GM21737 (cell line): ENCODE results near the gene RASSF9.

Experiments used
- ATAC-seq: cut with Tn5 transposase; IDR thresholded peaks from one replicate; pipeline ENCODE4 v1.9.1; 2021; ENCODE audit warnings: mild to moderate bottlenecking, moderate library complexity; ENCODE audit not compliant: unreplicated experiment

Gene RASSF9

GRCh38 chr12:85821759-85822158 lies 14.4 kb downstream of the RASSF9 start:
- ATAC-seq = no peak

DNA sequence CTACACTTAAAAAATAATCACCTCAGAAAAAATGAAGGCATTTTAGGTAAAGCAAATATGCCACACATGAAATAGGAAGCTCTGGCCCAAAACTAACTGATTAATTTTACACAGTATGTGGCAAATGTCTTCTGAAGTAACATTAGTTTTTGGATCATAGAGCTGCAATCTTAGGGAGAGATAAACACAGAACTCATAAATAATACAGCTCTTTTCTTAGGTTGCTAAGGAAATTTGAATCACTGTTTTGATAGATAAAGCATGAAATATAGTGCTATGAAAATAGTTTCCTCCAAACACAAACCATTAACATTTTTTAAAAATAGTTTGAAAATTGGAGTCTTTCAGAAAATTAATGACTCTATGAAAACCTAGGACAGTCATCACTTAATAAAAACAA lies 15.0 kb downstream of the RASSF9 start:
- ATAC-seq = no peak

DNA sequence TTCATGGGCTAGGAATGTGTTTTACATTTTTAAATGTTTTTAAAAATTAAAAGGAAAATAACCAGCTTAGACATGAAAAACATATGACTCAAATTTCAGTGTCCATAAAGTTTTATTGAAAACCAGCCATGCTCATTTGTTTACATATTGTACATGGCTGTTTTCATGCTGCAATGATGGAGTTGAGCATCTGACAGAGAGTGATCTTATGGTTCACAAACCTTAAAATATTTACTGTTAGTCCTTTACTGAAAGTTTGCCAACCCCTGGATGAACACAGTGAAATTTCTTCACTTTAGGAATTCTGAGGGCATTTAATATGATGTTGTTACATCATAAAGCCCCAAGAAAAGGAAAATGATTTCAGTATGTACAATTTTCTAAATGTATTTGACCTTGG lies 16.1 kb downstream of the RASSF9 start:
- ATAC-seq = no peak

GRCh38 chr12:85814741-85815140 lies 21.5 kb downstream of the RASSF9 start:
- no peak for ATAC-seq

GRCh38 chr12:85814071-85814470 lies 22.1 kb downstream of the RASSF9 start:
- no peak for ATAC-seq

DNA sequence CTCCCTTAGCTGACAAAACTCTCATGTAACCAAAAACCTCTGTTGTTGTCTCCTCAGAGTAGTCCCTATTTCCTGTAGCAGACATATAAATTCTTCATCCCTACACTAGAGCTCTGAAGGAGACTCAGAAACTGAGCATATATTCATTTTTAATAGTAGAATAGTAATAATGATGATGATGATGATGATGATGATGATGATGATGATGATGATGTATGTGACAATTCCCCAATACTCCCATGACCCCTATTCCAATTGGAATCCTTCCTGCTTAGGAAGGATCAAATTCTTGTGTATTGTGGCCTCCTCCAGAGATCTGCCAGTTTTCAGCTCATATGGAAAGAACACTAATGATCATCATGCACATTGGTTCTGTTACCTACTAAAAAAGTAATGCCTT lies 26.7 kb downstream of the RASSF9 start:
- no peak for ATAC-seq

- ATAC-seq = no peak
Measured at GRCh38 chr12:85807730-85808129, 28.5 kb downstream of the RASSF9 start.

DNA sequence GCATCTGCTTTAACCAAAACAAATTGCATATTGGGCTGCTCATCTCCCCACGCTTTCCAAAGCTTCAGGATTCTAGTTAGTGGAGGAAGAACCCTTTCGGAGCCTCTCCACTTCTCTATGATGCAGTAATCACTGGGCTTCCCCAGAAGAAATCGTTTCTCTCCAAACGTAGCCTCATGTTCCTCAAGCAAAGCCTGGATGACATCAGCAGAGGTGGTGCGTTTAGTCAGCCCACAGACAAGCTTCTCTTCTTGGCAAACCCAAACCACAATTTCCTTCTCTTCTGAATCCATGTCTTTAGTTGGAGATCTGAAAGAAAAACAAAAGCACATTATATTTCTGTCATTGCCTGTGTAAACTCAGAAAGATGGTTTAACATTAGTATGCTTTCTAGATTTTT lies 30.6 kb downstream of the RASSF9 start:
- no peak for ATAC-seq

DNA sequence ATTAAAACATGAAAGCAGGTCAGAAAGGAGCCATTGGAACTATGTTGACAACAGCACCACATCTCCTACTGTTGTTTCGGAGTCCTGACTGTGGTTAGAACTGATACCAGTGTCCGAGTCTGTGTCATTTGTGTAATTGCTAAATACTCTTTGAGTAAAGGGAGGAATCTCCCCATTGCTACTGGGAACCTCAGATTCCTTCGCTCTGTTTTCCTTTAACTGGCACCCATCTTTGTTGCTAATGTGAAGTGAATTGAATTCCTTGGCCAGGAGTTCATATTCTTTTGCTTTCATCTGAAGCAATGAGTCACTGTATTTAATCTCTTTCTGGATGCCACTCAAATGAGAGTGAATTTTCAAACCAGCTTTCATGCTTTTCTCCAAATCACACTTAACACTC lies 31.5 kb downstream of the RASSF9 start:
- no peak for ATAC-seq

- ATAC-seq = no peak
Measured at GRCh38 chr12:85803923-85804322, 32.3 kb downstream of the RASSF9 start.

GRCh38 chr12:85803231-85803630 lies 33.0 kb downstream of the RASSF9 start:
- no peak for ATAC-seq

DNA sequence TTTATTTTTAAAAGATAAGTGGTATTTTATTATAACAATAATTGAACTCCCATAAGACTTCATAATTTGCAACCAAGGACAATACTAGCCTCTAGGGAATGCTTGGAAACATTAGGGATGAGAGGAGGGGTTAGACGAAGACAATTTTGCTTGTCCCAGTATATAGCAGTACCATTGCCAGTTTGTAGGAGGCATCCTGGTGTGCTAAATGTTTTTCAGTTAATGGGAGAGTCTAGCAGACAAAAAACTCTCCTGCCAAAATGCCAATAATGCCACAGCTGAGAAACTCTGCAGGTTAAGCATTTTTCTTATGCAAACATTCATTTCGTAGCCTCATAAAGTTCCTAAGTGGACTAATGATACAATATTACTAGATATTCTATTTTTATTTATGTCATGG lies 38.1 kb downstream of the RASSF9 start:
- ATAC-seq = no peak

GRCh38 chr12:85796001-85796400 lies 40.2 kb downstream of the RASSF9 start:
- no peak for ATAC-seq

- ATAC-seq = no peak
Measured at GRCh38 chr12:85794531-85794930, 41.7 kb downstream of the RASSF9 start.

GRCh38 chr12:85784096-85784720 lies 52.0 kb downstream of the RASSF9 start:
- no peak for ATAC-seq

GRCh38 chr12:85782711-85783110 lies 53.5 kb downstream of the RASSF9 start:
- ATAC-seq = no peak

DNA sequence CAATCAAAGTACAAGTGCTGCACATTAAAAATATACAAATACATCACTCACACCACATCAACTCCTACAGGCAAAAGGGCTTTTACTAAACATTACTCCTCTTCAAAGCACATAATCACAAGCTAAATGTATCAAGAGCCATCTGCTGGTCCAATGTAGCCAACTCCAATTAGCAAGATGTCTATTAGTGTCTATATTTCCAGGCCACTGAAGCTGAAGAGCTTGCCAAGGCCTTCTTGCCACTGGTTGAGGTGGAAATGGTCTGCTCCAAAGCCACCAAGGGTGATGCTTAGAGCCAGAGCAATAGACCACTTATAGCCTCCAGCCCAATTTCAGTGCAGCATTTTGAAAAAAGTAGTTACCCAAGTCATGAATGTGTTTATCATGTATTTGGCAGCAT lies 54.4 kb downstream of the RASSF9 start:
- no peak for ATAC-seq

DNA sequence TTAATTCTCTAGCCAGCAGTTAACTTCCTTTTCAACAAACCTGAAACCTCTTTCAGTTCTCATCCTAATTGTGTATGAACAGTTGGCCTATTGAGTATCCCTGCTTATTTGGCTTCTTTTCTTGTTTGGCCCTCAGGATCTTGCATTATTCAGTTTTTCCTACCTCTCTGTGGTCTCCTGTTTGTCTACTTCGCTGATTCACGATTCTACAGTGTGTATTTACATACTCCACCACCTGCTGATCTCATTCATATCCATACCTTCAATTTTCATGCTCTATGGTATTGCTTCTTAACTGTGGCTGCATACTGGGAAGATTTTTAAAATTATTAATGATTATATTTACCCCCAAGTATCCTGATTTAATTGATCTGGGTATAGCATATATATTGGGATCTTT lies 56.4 kb downstream of the RASSF9 start:
- ATAC-seq = no peak

DNA sequence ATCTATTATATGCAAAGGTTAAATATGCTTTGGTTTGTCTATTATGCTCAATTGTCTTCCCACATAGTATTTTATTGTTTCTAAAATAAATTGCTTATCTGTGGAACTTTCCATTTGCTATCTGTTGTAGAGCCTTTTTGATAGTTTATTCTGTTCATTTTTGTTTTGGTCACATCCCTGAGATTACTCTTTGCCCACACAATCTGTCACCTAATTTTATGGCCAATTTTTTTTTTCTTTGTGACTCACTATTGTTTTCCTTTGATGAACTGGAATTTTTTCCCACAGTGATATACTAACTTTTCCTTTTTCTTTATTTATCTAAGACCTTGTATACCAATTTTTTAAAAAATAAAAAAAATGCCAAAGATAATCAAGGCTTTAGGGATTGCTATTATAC lies 61.1 kb downstream of the RASSF9 start:
- ATAC-seq = no peak

- no peak for ATAC-seq
Measured at GRCh38 chr12:85765453-85765869, 70.7 kb downstream of the RASSF9 start.

GRCh38 chr12:85759623-85760022 lies 76.6 kb downstream of the RASSF9 start:
- no peak for ATAC-seq

GRCh38 chr12:85759091-85759490 lies 77.1 kb downstream of the RASSF9 start:
- no peak for ATAC-seq

DNA sequence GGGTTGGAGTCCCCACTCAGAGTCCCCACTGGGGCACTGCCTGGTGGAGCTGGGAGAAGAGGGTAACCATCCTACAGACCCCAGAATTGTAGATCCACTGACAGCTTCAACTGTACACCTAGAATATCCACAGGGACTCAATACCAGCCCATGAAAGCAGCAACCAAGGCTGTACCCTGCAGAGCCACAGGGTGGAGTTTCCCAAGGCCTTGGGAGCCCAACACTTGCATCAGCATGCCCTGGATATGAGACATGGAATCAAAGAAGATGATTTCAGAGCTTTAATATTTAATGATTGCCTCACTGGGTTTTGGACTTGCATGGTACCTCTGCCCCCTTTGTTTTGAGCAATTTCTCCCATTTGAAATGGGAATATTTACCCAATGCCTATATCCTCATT lies 80.4 kb downstream of the RASSF9 start:
- ATAC-seq = no peak
